ENCODE measurements around the gene ARHGEF10L. TPM values are rescaled to one million over a fixed set of nuclear protein-coding genes. Genes with fewer than 3 reads are reported as not detected.

The ARHGEF10L gene
- polyA plus RNA-seq, 1 donor (not counting 4 experiments of a cell fraction or from before 2014, with no cell fraction given), result 2.4 TPM

DNA sequence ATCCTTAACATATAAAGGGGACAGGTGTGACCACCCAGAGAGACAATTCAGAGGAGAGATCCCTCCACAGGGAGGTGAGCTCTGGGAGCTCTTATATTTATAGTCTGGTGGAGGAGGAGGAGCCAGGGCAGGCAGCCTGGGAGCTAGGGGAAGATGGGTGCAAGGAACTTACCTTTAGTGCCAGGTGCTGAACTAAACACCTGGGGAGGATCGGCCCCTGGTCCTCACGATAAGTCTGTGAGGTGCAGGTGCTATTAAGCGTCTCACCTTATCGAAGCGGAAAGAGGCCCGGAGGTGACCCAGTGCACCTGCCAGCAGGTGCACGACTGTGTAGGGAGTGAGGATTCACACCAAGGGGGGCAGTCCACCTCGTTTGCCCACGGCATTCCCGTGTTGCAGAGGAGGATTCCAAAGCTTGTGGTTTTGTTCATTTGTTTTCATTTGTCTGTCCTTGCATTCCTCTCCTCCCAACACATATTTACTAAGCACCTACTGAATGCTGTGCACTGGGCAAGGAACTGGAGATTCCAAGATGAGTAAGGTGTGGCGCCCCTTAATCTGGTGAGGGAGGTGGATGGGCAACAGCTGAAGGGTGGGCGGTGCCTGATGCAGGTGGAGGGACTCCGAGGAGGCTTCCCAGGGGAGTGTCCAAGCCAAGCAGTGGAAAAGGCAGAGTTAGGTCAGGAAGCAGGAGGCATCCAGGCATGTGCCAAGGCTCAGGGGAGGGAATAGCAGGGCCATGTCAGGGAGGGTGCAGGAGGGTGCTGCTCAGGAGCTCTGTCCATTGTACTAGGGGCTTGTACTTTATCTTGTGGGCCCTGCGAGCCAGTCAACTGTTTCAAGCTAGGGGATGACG is 11.5 kb downstream of the ARHGEF10L start:
- Histone ChIP-seq H3K9me3 (ENCODE audit: control insufficient read depth, low read depth, low read length) (no peaks in the 10 kb centered on the region), H3K27ac (ENCODE audit: control insufficient read depth, insufficient read depth, low read length) (no peak overlapping the region), H3K79me2 (ENCODE audit: control insufficient read depth, insufficient read depth, low read length) (no peaks in the 10 kb centered on the region), H2AFZ (ENCODE audit: control insufficient read depth, low read length) (no peak overlapping the region), H3K9ac (ENCODE audit: control insufficient read depth, extremely low read depth, insufficient read depth, low read length) (no peak overlapping the region), H3K36me3 (ENCODE audit: control insufficient read depth in 2 of 2, extremely low read depth in 1 of 2, insufficient read depth in 2 of 2, low read length in 2 of 2) (no peaks in the 10 kb centered on the region), H3K4me3 (ENCODE audit: control insufficient read depth in 2 of 3, extremely low read depth in 1 of 3, insufficient read depth in 2 of 3, low read depth in 1 of 3, low read length in 3 of 3) (no peak overlapping the region), H4K20me1 (ENCODE audit: control insufficient read depth, extremely low read depth, insufficient read depth, low read length) (no peaks in the 10 kb centered on the region), H3K4me2 (ENCODE audit: control insufficient read depth, extremely low read depth, insufficient read depth, low read depth, low read length) (no peak overlapping the region), H3K27me3 (ENCODE audit: control insufficient read depth, extremely low read depth, insufficient read depth, low read length) (no peaks in the 10 kb centered on the region), H3K9me1 (ENCODE audit: control insufficient read depth, extremely low read depth, insufficient read depth, low read length) (no peaks in the 10 kb centered on the region), H3K4me1 (ENCODE audit: control insufficient read depth, extremely low read depth, insufficient read depth, low read length) (peaks cover 25% of the 10 kb centered on the region)
- TF ChIP-seq, protein P1, sequence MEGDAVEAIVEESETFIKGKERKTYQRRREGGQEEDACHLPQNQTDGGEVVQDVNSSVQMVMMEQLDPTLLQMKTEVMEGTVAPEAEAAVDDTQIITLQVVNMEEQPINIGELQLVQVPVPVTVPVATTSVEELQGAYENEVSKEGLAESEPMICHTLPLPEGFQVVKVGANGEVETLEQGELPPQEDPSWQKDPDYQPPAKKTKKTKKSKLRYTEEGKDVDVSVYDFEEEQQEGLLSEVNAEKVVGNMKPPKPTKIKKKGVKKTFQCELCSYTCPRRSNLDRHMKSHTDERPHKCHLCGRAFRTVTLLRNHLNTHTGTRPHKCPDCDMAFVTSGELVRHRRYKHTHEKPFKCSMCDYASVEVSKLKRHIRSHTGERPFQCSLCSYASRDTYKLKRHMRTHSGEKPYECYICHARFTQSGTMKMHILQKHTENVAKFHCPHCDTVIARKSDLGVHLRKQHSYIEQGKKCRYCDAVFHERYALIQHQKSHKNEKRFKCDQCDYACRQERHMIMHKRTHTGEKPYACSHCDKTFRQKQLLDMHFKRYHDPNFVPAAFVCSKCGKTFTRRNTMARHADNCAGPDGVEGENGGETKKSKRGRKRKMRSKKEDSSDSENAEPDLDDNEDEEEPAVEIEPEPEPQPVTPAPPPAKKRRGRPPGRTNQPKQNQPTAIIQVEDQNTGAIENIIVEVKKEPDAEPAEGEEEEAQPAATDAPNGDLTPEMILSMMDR (optimal IDR thresholded peaks at IDR 0.05 in 1 of 3, IDR thresholded peaks at IDR 0.05 in 1 of 3, conservative IDR thresholded peaks at IDR 0.05 in 1 of 3; ENCODE audit: extremely low read depth in 1 of 3, insufficient read depth in 2 of 3, low read length in 3 of 3), result no peak
- TF ChIP-seq EZH2 (IDR thresholded peaks at IDR 0.05; ENCODE audit: low read length), result no peak
- DNase-seq (ENCODE audit: low read depth, low spot score) (no peak), FAIRE-seq (no peak)
- dilution Hi-C loops (cut with MboI; ENCODE audit: extremely low pct_ligation_motif_present, low sequenced_read_pairs), result no loop called here

DNA sequence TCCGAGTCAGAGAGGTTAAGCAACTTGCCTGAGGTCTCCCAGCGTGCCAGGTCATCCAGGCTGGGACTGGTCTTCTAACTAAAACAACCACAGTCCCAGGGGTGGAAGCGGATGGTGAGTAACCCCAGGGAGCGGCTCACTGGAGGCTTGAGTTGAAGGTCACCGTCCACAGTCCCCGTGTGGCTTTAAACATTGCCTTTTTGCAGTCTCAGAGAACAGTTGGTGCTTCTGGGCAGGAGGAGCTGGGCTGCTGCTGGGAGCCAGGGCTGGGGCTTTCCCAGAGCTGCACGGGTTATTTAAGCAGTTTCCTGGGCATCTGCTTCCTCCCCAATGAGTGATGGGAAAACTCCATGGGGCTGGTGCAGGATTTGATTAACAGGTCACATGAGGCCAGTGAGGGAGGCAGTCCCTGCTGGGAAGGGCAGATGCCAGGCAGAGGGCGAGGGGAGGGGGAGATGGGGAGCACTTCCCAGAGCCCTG is 12.3 kb downstream of the ARHGEF10L start:
- Histone ChIP-seq H3K4me2 (ENCODE audit: control insufficient read depth, extremely low read depth, insufficient read depth, low read depth, low read length) (no peak overlapping the region), H3K9ac (ENCODE audit: control insufficient read depth, extremely low read depth, insufficient read depth, low read length) (no peak overlapping the region), H4K20me1 (ENCODE audit: control insufficient read depth, extremely low read depth, insufficient read depth, low read length) (no peaks in the 10 kb centered on the region), H3K36me3 (ENCODE audit: control insufficient read depth in 2 of 2, extremely low read depth in 1 of 2, insufficient read depth in 2 of 2, low read length in 2 of 2) (no peaks in the 10 kb centered on the region), H3K27me3 (ENCODE audit: control insufficient read depth, extremely low read depth, insufficient read depth, low read length) (no peaks in the 10 kb centered on the region), H3K4me1 (ENCODE audit: control insufficient read depth, extremely low read depth, insufficient read depth, low read length) (peaks cover 25% of the 10 kb centered on the region), H3K9me3 (ENCODE audit: control insufficient read depth, low read depth, low read length) (no peaks in the 10 kb centered on the region), H3K9me1 (ENCODE audit: control insufficient read depth, extremely low read depth, insufficient read depth, low read length) (no peaks in the 10 kb centered on the region), H3K4me3 (ENCODE audit: control insufficient read depth in 2 of 3, extremely low read depth in 1 of 3, insufficient read depth in 2 of 3, low read depth in 1 of 3, low read length in 3 of 3) (no peak overlapping the region), H2AFZ (ENCODE audit: control insufficient read depth, low read length) (no peak overlapping the region), H3K27ac (ENCODE audit: control insufficient read depth, insufficient read depth, low read length) (no peak overlapping the region), H3K79me2 (ENCODE audit: control insufficient read depth, insufficient read depth, low read length) (no peaks in the 10 kb centered on the region)
- DNase-seq (ENCODE audit: low read depth, low spot score), result no peak
- FAIRE-seq, result peak; percentile 26
- dilution Hi-C loops (cut with MboI; ENCODE audit: extremely low pct_ligation_motif_present, low sequenced_read_pairs), result no loop called here
- TF ChIP-seq, protein P1 (optimal IDR thresholded peaks at IDR 0.05 in 1 of 3, IDR thresholded peaks at IDR 0.05 in 1 of 3, conservative IDR thresholded peaks at IDR 0.05 in 1 of 3; ENCODE audit: extremely low read depth in 1 of 3, insufficient read depth in 2 of 3, low read length in 3 of 3), result no peak
- no peak for TF ChIP-seq EZH2 (IDR thresholded peaks at IDR 0.05; ENCODE audit: low read length)

All from keratinocyte (primary cell).